GM12865 (cell line): Measurements from ENCODE around the gene IBTK.

ENCODE experiments used
- DNase-seq: peaks from one replicate; pipeline ENCODE4 v3.0.0; 2010; ENCODE audit warnings: low read depth
- H3K4me3 ChIP-seq: 2 replicates; pipeline ENCODE4 v1.5.1; 2011; ENCODE audit warnings: mild to moderate bottlenecking, low read depth, low read length, control low read depth
- CTCF ChIP-seq: IDR thresholded peaks from 2 replicates; pipeline ENCODE4 v1.5.1; 2011; ENCODE audit warnings: low read length, control low read depth, low read depth, inconsistent platforms; ENCODE audit not compliant: insufficient read depth; ENCODE audit errors: missing control alignments

Gene IBTK

GRCh38 chr6:82220167-82220566 lies 27.4 kb downstream of the IBTK start:
- no peak for DNase-seq
- H3K4me3 ChIP-seq: no peak overlapping the region
- TF ChIP-seq CTCF: no peak

GRCh38 chr6:82217018-82217586 lies 30.4 kb downstream of the IBTK start:
- H3K4me3 ChIP-seq: no peak overlapping the region
- no peak for TF ChIP-seq CTCF
- DNase-seq: no peak

- no peak for DNase-seq
- H3K4me3 ChIP-seq: no peak overlapping the region
- no peak for TF ChIP-seq CTCF
These were observed 31.0 kb downstream of the IBTK start for GRCh38 chr6:82216549-82216948.

- TF ChIP-seq CTCF: no peak
- no peak overlapping the region for H3K4me3 ChIP-seq
- no peak for DNase-seq
These were observed 36.2 kb downstream of the IBTK start for GRCh38 chr6:82211326-82211725.

GRCh38 chr6:82208913-82209312 lies 38.6 kb downstream of the IBTK start:
- H3K4me3 ChIP-seq: no peak overlapping the region
- DNase-seq: no peak

GRCh38 chr6:82205930-82206392 lies 41.6 kb downstream of the IBTK start:
- no peak for DNase-seq
- H3K4me3 ChIP-seq: no peak overlapping the region
- no peak for TF ChIP-seq CTCF

More at GRCh38 chr6:82208913-82209312, 38.6 kb downstream of the IBTK start:
- TF ChIP-seq CTCF: no peak

- H3K4me3 ChIP-seq: no peak overlapping the region
- no peak for TF ChIP-seq CTCF
- no peak for DNase-seq
These were observed 43.5 kb downstream of the IBTK start for GRCh38 chr6:82204020-82204419.
